NCI-H524 (cell line): ENCODE data around the gene PIAS1.
"Not testable (repeated sequence)": the region's sequence is repeated elsewhere in the genome, so short reads cannot be mapped to it uniquely, and the experiment has no call there.

ENCODE experiments used
- DNase-seq, 2 experiments: peaks; one replicate each; lab custom pipeline; 2025; lab: John Stamatoyannopoulos, UW

PIAS1 gene

GRCh38 chr15:68053701-68054627 is at the start of gene PIAS1:
TSS of gene PIAS1 (plus strand) at chr15:68054315. CDS start at chr15:68054327, 12 bp downstream.
- peak; percentile 86 to 95 for DNase-seq

DNA sequence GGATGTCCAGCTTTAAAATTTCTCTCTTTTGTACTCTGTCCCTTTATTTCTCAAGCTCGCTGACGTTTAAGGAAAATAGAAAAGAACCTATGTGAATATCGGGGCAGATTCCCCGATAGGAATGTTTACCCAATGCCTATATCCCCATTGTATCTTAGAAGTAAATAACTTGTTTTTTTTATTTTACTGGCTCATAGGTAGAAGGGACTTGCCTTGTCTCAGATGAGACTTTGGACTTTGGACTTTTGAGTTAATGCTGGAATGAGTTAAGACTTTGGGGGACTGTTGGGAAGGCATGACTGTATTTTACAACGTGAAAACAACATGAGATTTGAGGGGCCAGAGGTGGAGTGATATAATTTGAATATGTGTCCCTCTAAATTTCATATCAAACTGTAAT is 46.5 kb upstream of the PIAS1 start:
- DNase-seq = not testable (repeated sequence)

DNA sequence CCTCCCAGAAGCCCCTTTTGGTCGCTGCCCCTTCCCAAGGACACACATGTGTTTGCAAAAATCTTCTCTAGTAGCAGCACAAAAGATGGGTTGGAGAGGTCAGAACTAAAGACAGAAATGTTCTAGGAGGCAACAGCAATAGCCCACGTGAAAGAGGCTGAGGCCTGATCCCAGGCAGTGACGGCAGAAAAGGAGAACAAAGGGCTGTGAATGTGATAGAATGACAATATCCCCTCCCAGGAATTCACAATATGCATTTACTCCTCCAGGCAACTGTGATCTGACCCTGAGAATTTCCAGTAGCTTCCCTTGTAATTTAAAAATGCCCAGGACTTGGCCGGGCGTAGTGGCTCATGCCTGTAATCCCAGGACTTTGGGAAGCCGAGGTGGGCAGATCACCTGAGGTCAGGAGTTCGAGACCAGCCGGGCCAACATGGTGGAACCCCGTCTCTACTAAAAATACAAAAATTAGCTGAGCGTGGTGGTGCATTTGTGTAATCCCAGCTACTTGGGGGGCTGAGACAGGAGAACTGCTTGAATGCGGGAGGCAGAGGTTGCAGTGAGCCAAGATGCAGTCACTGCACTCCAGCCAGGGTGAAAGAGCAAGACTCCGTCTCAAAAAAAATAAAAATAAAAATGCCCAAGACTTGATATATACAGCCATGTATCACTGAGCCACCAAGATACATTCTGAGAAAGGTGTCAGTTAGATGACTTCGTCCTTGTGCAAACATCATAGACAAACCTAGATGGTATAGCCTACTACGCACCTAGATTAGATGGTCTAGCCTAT is 43.6 kb upstream of the PIAS1 start:
- no peak for DNase-seq

DNA sequence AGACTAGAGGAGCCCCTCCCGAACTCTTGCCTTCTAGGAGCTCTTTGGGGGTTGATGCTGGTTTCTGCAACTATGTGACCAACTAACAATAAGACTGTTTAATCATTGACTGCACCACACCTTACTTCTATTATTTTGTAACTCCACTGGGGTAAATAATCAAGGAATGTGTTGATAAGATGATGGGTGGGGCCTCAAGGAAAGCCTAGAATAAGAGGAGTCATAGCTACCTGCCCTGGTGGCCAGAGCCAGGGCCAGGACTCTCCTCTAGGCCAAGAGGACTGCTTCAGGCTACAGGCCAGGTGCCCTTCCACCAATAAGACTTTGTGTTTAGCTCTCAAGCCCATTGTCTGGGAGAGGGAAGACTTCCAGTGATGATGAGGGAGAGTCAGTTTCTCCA is 41.2 kb upstream of the PIAS1 start:
- no peak for DNase-seq

- DNase-seq = no peak
Observed at GRCh38 chr15:68014219-68014618, 39.9 kb upstream of the PIAS1 start.

GRCh38 chr15:68015244-68015643 is 38.9 kb upstream of the PIAS1 start:
- DNase-seq = no peak

GRCh38 chr15:68017201-68017600 is 36.9 kb upstream of the PIAS1 start:
- DNase-seq = no peak

- no peak for DNase-seq
Observed at GRCh38 chr15:68018797-68019444, 35.2 kb upstream of the PIAS1 start.

- DNase-seq = no peak
Observed at GRCh38 chr15:68019814-68020525, 34.1 kb upstream of the PIAS1 start.

GRCh38 chr15:68020685-68021084 is 33.4 kb upstream of the PIAS1 start:
- no peak for DNase-seq

DNA sequence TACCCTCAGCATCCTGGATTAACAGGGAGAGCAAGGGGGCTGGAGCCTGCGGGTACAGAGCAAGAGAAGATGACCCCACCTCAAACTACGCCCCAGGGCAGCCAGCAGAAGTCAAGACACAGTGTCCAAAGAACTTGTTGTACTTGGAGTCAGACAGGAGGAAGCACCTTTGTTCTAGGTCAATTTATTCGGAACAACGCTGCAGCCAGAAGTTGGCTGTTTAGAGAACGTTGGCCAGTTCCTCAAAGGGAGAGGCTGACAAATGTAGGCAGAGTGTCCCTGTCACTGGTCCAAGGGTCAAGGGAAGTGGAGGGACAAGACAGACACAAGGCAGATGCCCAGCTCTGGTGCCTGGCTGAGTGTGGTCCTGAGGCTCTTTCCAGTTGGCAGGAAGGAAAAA is 32.1 kb upstream of the PIAS1 start:
- DNase-seq = no peak

DNA sequence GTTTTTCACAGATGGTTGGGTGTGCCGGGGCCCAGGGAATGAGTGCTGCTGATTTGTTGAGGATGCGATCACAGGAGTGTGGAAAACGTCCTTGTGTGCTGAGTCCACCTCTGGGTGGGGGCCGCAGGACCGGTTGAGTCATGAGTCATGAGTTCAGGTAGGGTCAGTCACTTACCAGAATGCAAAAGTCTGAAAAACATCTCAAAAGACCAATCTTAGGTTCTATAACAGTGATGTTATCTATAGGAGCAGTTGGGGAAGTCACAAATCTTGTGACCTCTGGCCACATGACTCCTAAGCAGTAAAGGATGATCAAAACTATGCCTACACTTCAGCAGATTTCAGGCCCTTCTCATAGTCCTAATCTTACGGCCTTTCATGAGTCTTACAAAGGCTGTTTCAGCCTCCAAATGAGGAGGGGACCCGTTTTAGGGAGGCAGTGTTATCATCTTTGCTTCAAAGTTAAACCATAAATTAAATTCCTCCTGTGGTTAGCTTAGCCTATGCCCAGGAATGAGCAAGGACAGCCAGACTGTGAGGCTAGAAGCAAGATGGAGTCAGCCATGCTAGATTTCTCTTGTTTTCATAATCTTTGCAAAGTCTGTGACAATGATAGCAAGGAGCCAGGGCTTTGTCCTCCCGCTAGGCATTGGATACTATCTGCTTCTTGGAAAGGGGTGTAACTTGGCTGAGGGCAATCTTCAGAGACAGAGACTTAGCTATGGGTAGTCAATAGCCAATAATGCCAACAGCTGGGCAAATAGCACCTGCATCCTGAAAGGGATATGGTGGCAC is 30.6 kb upstream of the PIAS1 start:
- no peak for DNase-seq

GRCh38 chr15:68025835-68026424 is 28.2 kb upstream of the PIAS1 start:
- DNase-seq = no peak

DNA sequence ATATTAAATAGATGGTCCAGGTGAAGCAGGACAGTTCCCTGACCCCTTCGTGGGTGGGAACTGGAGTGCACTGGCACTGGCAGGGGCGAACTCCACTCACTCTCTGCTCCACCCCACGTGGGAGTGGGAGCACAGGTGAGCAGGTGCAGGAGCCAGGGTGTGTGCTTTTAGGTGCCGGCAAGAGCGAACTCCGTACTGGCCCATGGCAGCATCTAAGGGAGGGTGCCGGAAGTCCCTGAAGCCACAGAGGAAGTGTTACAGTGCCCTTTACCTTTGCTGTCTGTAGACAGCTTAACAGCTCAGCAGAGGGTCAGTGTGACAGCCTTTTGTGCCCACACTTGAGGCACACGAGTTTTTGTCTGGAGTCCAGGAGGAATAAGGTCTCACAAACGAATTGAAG is 26.7 kb upstream of the PIAS1 start:
- no peak for DNase-seq

- DNase-seq = no peak
Observed at GRCh38 chr15:68028137-68028887, 25.8 kb upstream of the PIAS1 start.

GRCh38 chr15:68028888-68029207 is 25.3 kb upstream of the PIAS1 start:
- DNase-seq = no peak

GRCh38 chr15:68029959-68030358 is 24.2 kb upstream of the PIAS1 start:
- no peak for DNase-seq

DNA sequence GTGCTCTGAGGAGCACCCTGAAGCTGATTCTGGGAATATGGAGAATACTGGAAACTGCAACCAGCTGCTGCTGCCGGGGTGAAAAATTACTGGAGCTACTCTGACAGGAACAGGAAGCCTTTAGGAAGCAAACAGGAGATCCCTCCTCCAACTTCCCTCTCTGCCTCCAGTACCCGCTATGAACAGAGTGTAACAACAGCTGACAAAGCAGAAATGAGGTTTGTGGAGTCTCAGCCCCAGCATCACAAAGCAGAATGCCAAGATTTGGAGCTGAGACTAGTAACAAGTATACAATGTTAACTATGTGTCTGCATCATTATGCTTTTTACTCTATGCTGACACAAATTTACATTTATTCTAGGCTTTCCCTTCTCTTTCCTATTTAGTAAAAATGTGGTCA is 22.7 kb upstream of the PIAS1 start:
- no peak for DNase-seq

- no peak for DNase-seq
Observed at GRCh38 chr15:68032672-68033071, 21.4 kb upstream of the PIAS1 start.

GRCh38 chr15:68034081-68034480 is 20.0 kb upstream of the PIAS1 start:
- no peak for DNase-seq
